Mesendoderm (in vitro differentiated cells): ENCODE results near the gene RHOA.

ENCODE experiments used
- DNase-seq: peaks from one replicate; pipeline ENCODE4 v3.0.0; 2013
- H2AK5ac ChIP-seq: 2 replicates; pipeline ENCODE4 v1.6.1; 2013; ENCODE audit warnings: low read length, inconsistent platforms
- H2BK120ac ChIP-seq: 2 replicates; pipeline ENCODE4 v1.6.1; 2013; ENCODE audit warnings: low read depth, mild to moderate bottlenecking, low read length, moderate library complexity, mixed read lengths
- H2BK15ac ChIP-seq: replicated peaks from 2 replicates; pipeline ENCODE4 v1.6.1; 2013; ENCODE audit warnings: low read depth, mild to moderate bottlenecking, moderate library complexity
- H2BK5ac ChIP-seq: 2 replicates; pipeline ENCODE4 v1.6.1; 2013; ENCODE audit warnings: low read length, inconsistent platforms
- H3K18ac ChIP-seq: 2 replicates; pipeline ENCODE4 v1.6.1; 2013; ENCODE audit warnings: mild to moderate bottlenecking, low read length, mixed read lengths
- H3K23ac ChIP-seq: one replicate; pipeline ENCODE4 v1.6.1; 2013; ENCODE audit warnings: low read length
- H3K27ac ChIP-seq: 2 replicates; pipeline ENCODE4 v1.5.1; 2013; ENCODE audit warnings: low read depth, mild to moderate bottlenecking, inconsistent platforms, low read length, moderate library complexity
- H3K27me3 ChIP-seq: 2 replicates; pipeline ENCODE4 v1.6.1; 2013; ENCODE audit warnings: low read length, control low read depth, mild to moderate bottlenecking, inconsistent platforms; ENCODE audit not compliant: insufficient read depth, poor library complexity
- H3K36me3 ChIP-seq: 2 replicates; pipeline ENCODE4 v1.6.1; 2013; ENCODE audit warnings: low read length, inconsistent platforms; ENCODE audit not compliant: control insufficient read depth, insufficient read depth
- H3K4ac ChIP-seq: one replicate; pipeline ENCODE4 v1.6.1; 2013; ENCODE audit warnings: low read depth, mild to moderate bottlenecking, low read length, moderate library complexity
- H3K4me1 ChIP-seq: 2 replicates; pipeline ENCODE4 v1.6.1; 2013; ENCODE audit warnings: low read depth, low read length, inconsistent platforms; ENCODE audit not compliant: control insufficient read depth
- H3K4me2 ChIP-seq: 2 replicates; pipeline ENCODE4 v1.6.1; 2013; ENCODE audit warnings: low read length
- H3K4me3 ChIP-seq: 2 replicates; pipeline ENCODE4 v1.5.1; 2013; ENCODE audit warnings: mild to moderate bottlenecking, low read length
- H3K56ac ChIP-seq: one replicate; pipeline ENCODE4 v1.6.1; 2013; ENCODE audit warnings: low read length
- H3K79me1 ChIP-seq: 2 replicates; pipeline ENCODE4 v1.6.1; 2013; ENCODE audit warnings: low read length, inconsistent platforms
- H3K79me2 ChIP-seq: 2 replicates; pipeline ENCODE4 v1.6.1; 2013; ENCODE audit warnings: mild to moderate bottlenecking, low read length; ENCODE audit not compliant: control insufficient read depth, insufficient read depth
- H3K9ac ChIP-seq: 2 replicates; pipeline ENCODE4 v1.6.1; 2013; ENCODE audit warnings: low read length, inconsistent platforms
- H4K5ac ChIP-seq: one replicate; pipeline ENCODE4 v1.6.1; 2013; ENCODE audit warnings: low read length
- H4K8ac ChIP-seq: one replicate; pipeline ENCODE4 v1.6.1; 2013; ENCODE audit warnings: low read depth, mild to moderate bottlenecking, control low read depth, low read length, moderate library complexity
- WGBS: extraction: QIAGEN DNeasy Blood & Tissue Kit; methylation state at CpG from one replicate; pipeline ENCODE4 v1.1.7; 2013; ENCODE audit warnings: low lambda C conversion rate, missing lambda C conversion rate; ENCODE audit not compliant: insufficient coverage; ENCODE audit errors: extremely low coverage; 5-methylcytosine and 5-hydroxymethylcytosine counted together

RHOA gene

DNA sequence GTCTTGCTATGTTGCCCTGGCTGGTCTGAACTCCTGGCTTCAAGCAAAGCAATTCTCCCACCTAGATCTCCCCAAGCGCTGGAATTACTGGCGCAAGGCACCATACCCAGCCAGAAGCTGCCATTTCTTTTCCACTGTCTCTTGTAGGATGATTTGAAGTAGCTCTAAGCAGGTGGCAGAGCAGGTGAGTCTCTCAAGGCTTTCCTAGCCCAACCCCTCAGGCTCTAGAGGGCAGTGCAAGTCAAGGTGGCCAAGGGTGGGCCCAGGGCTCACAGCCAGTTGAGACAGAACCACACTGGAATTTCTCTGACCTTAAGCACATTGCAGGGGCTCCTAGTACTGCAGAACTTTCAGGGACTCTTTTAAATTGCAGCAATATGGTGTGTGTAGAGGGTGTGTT lies 42.7 kb upstream of the RHOA start:
- H3K4me3 ChIP-seq = no peak overlapping the region
- H3K9ac ChIP-seq = no peak overlapping the region
- H3K23ac ChIP-seq = no peak overlapping the region
- no peak overlapping the region for H4K8ac ChIP-seq
- no peaks in the 10 kb centered on the region for H3K79me1 ChIP-seq
- no peak overlapping the region for H3K18ac ChIP-seq
- no peak overlapping the region for H3K4ac ChIP-seq
- no peak overlapping the region for H2BK5ac ChIP-seq
- peak; percentile 91 for DNase-seq
- no peak overlapping the region for H2AK5ac ChIP-seq
- H3K4me1 ChIP-seq = peaks cover 7% of the 10 kb centered on the region
- H2BK120ac ChIP-seq = no peak overlapping the region
- H3K4me2 ChIP-seq = no peak overlapping the region
- H4K5ac ChIP-seq = no peak overlapping the region
- no peaks in the 10 kb centered on the region for H3K27me3 ChIP-seq
- H3K56ac ChIP-seq = no peak overlapping the region
- WGBS = no CpG with 5 or more reads among the region's 2 CpGs
- no peak overlapping the region for H3K27ac ChIP-seq
- no peak overlapping the region for H2BK15ac ChIP-seq
- no peaks in the 10 kb centered on the region for H3K36me3 ChIP-seq
- H3K79me2 ChIP-seq = no peaks in the 10 kb centered on the region

GRCh38 chr3:49453621-49454020 lies 41.8 kb upstream of the RHOA start:
- Histone ChIP-seq H3K9ac (no peak overlapping the region), H4K8ac (no peak overlapping the region), H3K27ac (no peak overlapping the region), H3K23ac (no peak overlapping the region), H3K56ac (no peak overlapping the region), H3K4ac (no peak overlapping the region), H2AK5ac (no peak overlapping the region), H3K79me1 (no peaks in the 10 kb centered on the region), H3K18ac (no peak overlapping the region), H3K4me3 (no peak overlapping the region), H3K4me2 (no peak overlapping the region), H3K79me2 (no peaks in the 10 kb centered on the region), H2BK15ac (no peak overlapping the region), H3K36me3 (no peaks in the 10 kb centered on the region), H2BK5ac (no peak overlapping the region), H2BK120ac (no peak overlapping the region), H4K5ac (no peak overlapping the region), H3K4me1 (no peaks in the 10 kb centered on the region), H3K27me3 (no peaks in the 10 kb centered on the region)
- no CpG with 5 or more reads among the region's 4 CpGs for WGBS
- DNase-seq = no peak

DNA sequence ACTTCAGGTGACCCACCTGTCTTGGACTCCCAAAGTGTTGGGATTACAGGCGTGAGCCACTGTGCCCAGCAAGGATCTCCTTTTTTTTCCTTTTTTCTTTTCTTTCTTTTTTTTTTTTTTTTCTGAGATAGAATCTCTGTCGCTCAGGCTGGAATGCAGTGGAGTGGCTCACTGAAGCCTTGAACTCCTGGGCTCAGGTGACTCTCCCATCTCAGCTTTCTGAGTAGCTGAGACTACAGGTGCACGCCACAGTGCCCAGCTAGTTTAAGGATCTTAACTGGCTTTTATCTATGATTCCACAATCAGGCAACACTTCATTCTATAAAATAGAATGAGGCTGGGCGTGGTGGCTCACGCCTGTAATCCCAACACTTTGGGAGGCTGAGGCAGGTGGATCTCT lies 33.6 kb upstream of the RHOA start:
- no peaks in the 10 kb centered on the region for H3K79me2 ChIP-seq
- no peak overlapping the region for H4K5ac ChIP-seq
- no peak overlapping the region for H2BK15ac ChIP-seq
- no peaks in the 10 kb centered on the region for H3K36me3 ChIP-seq
- H4K8ac ChIP-seq = no peak overlapping the region
- no peak for DNase-seq
- no CpG with 5 or more reads among the region's 5 CpGs for WGBS
- H3K27me3 ChIP-seq = no peaks in the 10 kb centered on the region
- no peaks in the 10 kb centered on the region for H3K79me1 ChIP-seq
- H3K4ac ChIP-seq = no peak overlapping the region
- H2AK5ac ChIP-seq = no peak overlapping the region
- H2BK120ac ChIP-seq = no peak overlapping the region
- H3K23ac ChIP-seq = no peak overlapping the region
- no peak overlapping the region for H3K4me3 ChIP-seq
- no peak overlapping the region for H3K18ac ChIP-seq
- no peak overlapping the region for H3K4me2 ChIP-seq
- H2BK5ac ChIP-seq = no peak overlapping the region
- H3K27ac ChIP-seq = no peak overlapping the region
- H3K9ac ChIP-seq = no peak overlapping the region
- H3K56ac ChIP-seq = no peak overlapping the region
- H3K4me1 ChIP-seq = no peaks in the 10 kb centered on the region

DNA sequence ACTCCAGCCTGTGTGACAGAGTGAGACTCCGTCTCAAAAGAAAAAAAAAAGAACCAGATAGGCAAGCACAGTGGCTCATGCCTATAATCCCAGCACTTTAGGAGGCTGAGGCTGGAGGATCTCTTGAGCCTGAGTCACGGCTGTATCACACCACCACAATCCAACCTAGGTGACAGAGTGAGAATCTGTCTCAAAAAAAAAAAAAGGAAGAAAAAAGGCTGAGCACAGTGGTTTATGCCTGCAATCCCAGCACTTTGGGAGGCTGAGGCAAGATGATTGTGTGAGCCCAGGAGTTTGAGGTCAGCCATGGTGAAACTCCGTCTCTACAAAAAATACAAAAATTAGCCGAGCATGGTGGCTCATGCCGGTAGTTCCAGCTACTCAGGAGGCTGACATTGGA lies 23.0 kb upstream of the RHOA start:
- Histone ChIP-seq H3K4me2 (no peak overlapping the region), H4K5ac (no peak overlapping the region), H3K23ac (no peak overlapping the region), H2AK5ac (no peak overlapping the region), H4K8ac (no peak overlapping the region), H3K27me3 (no peaks in the 10 kb centered on the region), H2BK120ac (no peak overlapping the region), H3K4me3 (no peak overlapping the region), H3K79me2 (no peaks in the 10 kb centered on the region), H3K9ac (no peak overlapping the region), H3K4ac (no peak overlapping the region), H3K56ac (no peak overlapping the region), H3K18ac (no peak overlapping the region), H3K4me1 (no peaks in the 10 kb centered on the region), H2BK15ac (no peak overlapping the region), H3K36me3 (no peaks in the 10 kb centered on the region), H3K27ac (no peak overlapping the region), H2BK5ac (no peak overlapping the region), H3K79me1 (no peaks in the 10 kb centered on the region)
- no peak for DNase-seq
- no CpG with 5 or more reads among the region's 5 CpGs for WGBS

DNA sequence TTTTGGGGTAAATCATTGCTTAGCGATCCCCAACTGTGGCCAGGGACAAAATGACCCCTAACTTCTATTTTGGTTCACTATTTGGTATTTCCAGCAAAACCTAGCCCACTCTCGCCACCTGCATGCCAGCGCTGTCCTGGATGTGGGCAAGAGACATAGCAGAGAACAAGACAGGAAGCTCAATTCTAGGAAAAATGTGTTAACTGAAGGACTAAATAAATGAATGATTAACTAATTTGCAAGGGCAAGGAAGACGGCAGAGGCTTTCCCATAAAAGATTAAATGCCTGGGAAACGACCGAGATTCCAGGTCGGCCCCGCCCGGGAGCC lies 16.9 kb upstream of the RHOA start:
- Histone ChIP-seq H2BK120ac (no peak overlapping the region), H3K4ac (no peak overlapping the region), H4K5ac (no peak overlapping the region), H2AK5ac (no peak overlapping the region), H3K36me3 (no peaks in the 10 kb centered on the region), H2BK15ac (no peak overlapping the region), H3K4me3 (peak overlapping the region; percentile 84), H3K27me3 (no peaks in the 10 kb centered on the region), H3K4me2 (peak overlapping the region; percentile 88), H3K56ac (peak overlapping the region; percentile 99), H2BK5ac (no peak overlapping the region), H3K9ac (peak overlapping the region; percentile 94), H3K79me2 (no peaks in the 10 kb centered on the region), H3K79me1 (no peaks in the 10 kb centered on the region), H3K18ac (no peak overlapping the region), H3K23ac (no peak overlapping the region), H3K27ac (no peak overlapping the region), H4K8ac (no peak overlapping the region), H3K4me1 (no peaks in the 10 kb centered on the region)
- DNase-seq = no peak
- no CpG with 5 or more reads among the region's 9 CpGs for WGBS

DNA sequence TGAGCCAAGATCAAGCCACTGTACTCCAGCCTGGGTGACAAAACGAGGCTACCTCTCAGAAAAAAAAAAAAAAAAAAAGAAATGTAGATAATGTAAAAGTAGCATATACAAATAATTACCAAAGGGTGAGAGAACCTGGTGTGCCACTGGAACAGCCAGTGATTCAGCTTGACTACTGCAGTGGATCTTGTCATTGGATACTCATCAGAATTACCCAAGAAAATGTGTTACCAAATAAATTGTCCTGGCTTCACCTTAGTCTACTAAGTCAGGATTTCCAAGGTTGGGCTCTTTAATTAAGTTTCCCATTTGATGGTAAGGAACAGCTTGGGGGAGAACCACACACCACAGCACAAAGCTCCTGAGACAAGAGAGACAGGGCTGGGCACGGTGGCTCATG lies 15.8 kb upstream of the RHOA start:
- Histone ChIP-seq H2BK15ac (no peak overlapping the region), H4K5ac (no peak overlapping the region), H3K27ac (no peak overlapping the region), H3K18ac (no peak overlapping the region), H3K36me3 (no peaks in the 10 kb centered on the region), H3K4me1 (no peaks in the 10 kb centered on the region), H2AK5ac (no peak overlapping the region), H3K23ac (no peak overlapping the region), H3K27me3 (no peaks in the 10 kb centered on the region), H4K8ac (no peak overlapping the region), H3K79me1 (no peaks in the 10 kb centered on the region), H3K4me2 (no peak overlapping the region), H2BK5ac (no peak overlapping the region), H3K4ac (no peak overlapping the region), H2BK120ac (no peak overlapping the region), H3K79me2 (no peaks in the 10 kb centered on the region), H3K9ac (no peak overlapping the region), H3K56ac (no peak overlapping the region), H3K4me3 (no peak overlapping the region)
- DNase-seq = no peak
- no CpG with 5 or more reads among the region's 2 CpGs for WGBS
